WERI-Rb-1 (cell line): ENCODE results near the gene CHSY1.

Experiments
- DNase-seq: peaks from one replicate; pipeline ENCODE4 v3.0.0-alpha.2; 2020
- H3K27ac ChIP-seq: fragments of 250-450 bp; sonication (Bioruptor Pico); 2 replicates; pipeline ENCODE4 v1.5.1; 2020; ENCODE audit warnings: mild to moderate bottlenecking, moderate library complexity
- H3K27me3 ChIP-seq: fragments of 250-450 bp; sonication (Bioruptor Pico); 2 replicates; pipeline ENCODE4 v1.5.1; 2021; ENCODE audit warnings: mild to moderate bottlenecking, low read depth, moderate library complexity; ENCODE audit not compliant: insufficient read depth, severe bottlenecking
- H3K36me3 ChIP-seq: fragments of 250-450 bp; sonication (Bioruptor Pico); 2 replicates; pipeline ENCODE4 v1.5.1; 2020; ENCODE audit warnings: mild to moderate bottlenecking, moderate library complexity
- H3K4me3 ChIP-seq: 2 replicates; pipeline ENCODE4 v1.5.1; 2011; ENCODE audit warnings: low read depth, mild to moderate bottlenecking, control low read depth, low read length
- H3K9me3 ChIP-seq: fragments of 250-450 bp; sonication (Bioruptor Pico); 2 replicates; pipeline ENCODE4 v1.5.1; 2021; ENCODE audit warnings: mild to moderate bottlenecking, moderate library complexity; ENCODE audit not compliant: severe bottlenecking
- TF ChIP-seq, protein P1 (sequence below): IDR thresholded peaks from 2 replicates; pipeline ENCODE4 v1.5.1; 2011; ENCODE audit warnings: low read depth, mild to moderate bottlenecking, control low read depth, inconsistent platforms, low read length

CHSY1 gene

DNA sequence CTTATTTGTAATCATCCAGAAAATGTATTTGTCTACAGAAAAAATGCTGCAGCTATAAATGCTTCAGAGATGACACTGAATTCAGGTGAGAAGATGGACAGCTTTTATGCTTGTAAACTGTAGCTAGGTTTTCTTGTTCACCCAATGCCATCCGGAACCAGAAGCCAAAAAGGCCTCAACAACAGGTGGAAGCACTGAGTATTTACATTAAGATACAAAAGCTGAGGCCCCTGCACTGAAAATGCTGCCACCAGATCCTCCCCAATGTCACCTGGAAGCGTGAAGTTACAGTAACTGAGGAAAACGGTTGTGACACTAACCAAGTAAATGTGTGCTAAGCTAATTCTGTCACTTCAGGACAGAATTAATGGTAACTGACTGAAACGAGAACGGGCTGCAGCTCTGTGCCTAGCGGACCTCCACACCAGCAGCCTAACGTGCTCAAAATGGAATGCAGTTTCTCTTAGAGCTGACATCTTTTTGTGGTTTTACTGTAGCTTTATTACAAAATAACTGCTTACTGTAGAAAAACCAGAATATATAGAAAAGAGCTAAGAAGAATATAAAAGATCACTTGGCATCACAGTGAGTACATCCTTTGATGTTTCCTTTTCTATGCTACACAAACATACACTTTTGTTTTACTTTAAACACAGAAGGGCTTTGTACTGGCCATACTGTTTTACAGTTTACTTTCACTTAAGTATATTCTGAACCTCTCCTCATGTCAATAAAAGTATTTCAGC is 7.6 kb downstream of the CHSY1 start:
- Histone ChIP-seq H3K27ac (no peak overlapping the region), H3K36me3 (peaks cover 18% of the 10 kb centered on the region), H3K9me3 (no peaks in the 10 kb centered on the region), H3K27me3 (no peaks in the 10 kb centered on the region), H3K4me3 (no peak overlapping the region)
- DNase-seq, result no peak
- TF ChIP-seq, protein P1, sequence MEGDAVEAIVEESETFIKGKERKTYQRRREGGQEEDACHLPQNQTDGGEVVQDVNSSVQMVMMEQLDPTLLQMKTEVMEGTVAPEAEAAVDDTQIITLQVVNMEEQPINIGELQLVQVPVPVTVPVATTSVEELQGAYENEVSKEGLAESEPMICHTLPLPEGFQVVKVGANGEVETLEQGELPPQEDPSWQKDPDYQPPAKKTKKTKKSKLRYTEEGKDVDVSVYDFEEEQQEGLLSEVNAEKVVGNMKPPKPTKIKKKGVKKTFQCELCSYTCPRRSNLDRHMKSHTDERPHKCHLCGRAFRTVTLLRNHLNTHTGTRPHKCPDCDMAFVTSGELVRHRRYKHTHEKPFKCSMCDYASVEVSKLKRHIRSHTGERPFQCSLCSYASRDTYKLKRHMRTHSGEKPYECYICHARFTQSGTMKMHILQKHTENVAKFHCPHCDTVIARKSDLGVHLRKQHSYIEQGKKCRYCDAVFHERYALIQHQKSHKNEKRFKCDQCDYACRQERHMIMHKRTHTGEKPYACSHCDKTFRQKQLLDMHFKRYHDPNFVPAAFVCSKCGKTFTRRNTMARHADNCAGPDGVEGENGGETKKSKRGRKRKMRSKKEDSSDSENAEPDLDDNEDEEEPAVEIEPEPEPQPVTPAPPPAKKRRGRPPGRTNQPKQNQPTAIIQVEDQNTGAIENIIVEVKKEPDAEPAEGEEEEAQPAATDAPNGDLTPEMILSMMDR, result no peak

GRCh38 chr15:101243420-101243819 is 8.4 kb downstream of the CHSY1 start:
- peaks cover 18% of the 10 kb centered on the region for H3K36me3 ChIP-seq
- H3K27me3 ChIP-seq, result no peaks in the 10 kb centered on the region
- no peak overlapping the region for H3K27ac ChIP-seq
- H3K9me3 ChIP-seq, result no peaks in the 10 kb centered on the region
- TF ChIP-seq, protein P1, result no peak
- no peak for DNase-seq
- H3K4me3 ChIP-seq, result no peak overlapping the region

DNA sequence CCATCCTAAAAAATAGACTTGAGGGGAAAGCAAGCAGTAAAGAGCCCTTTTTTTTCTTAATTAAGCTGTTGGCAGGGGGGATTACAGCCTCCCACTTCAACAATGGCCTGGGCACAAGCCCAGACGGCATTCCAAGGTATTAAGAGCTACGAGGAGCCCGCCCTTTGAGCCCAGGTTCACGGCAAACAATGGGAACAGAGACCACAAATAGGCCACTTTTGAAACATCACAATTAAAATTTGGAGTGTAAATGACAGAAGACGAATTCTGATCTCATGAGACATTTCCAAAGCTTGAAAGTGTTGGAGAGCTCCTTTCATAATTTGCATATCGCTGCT is 8.9 kb downstream of the CHSY1 start:
- Histone ChIP-seq H3K4me3 (no peak overlapping the region), H3K27ac (no peak overlapping the region), H3K9me3 (no peaks in the 10 kb centered on the region), H3K27me3 (no peaks in the 10 kb centered on the region), H3K36me3 (peaks cover 14% of the 10 kb centered on the region)
- TF ChIP-seq, protein P1, result no peak
- no peak for DNase-seq

- TF ChIP-seq, protein P1, result no peak
- Histone ChIP-seq H3K27ac (no peak overlapping the region), H3K9me3 (no peaks in the 10 kb centered on the region), H3K4me3 (no peak overlapping the region), H3K27me3 (no peaks in the 10 kb centered on the region), H3K36me3 (peaks cover 9% of the 10 kb centered on the region)
- DNase-seq, result no peak
Observed at GRCh38 chr15:101242160-101242998, 9.5 kb downstream of the CHSY1 start.

DNA sequence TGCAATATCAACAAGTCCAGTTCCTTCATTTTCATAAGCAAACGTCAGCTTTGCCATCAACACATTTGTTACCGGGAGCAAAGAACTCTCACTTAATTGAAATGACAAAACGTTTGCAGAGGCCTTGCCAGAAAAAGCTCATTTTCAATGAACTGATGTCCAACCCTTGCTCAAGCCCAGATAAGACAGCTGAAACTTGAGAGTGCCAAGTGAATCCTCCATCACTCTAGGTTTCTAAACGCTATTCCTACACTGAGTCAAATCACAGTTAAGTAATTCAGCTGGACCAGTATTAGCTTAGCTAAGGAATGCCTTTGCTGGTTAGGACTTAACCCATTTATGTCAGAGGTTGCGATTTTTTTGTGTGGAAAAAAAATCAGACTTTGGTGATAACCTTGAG is 11.5 kb downstream of the CHSY1 start:
- Histone ChIP-seq H3K36me3 (peaks cover 5% of the 10 kb centered on the region), H3K27me3 (no peaks in the 10 kb centered on the region), H3K4me3 (no peak overlapping the region), H3K27ac (no peak overlapping the region), H3K9me3 (no peaks in the 10 kb centered on the region)
- no peak for DNase-seq
- TF ChIP-seq, protein P1, result no peak
